HL-60 (cell line): ENCODE results near the gene HMG20A.

Experiments used
- GABPA ChIP-seq: IDR thresholded peaks from 2 replicates; pipeline ENCODE4 v1.6.1; 2012; ENCODE audit warnings: low read depth
- POLR2AphosphoS5 ChIP-seq: IDR thresholded peaks from 2 replicates; pipeline ENCODE4 v1.6.1; 2012; ENCODE audit warnings: low read depth
- SPI1 ChIP-seq: IDR thresholded peaks from 2 replicates; pipeline ENCODE4 v1.6.1; 2012; ENCODE audit warnings: low read depth, mild to moderate bottlenecking, borderline replicate concordance
- TF ChIP-seq, protein P1 (sequence below): IDR thresholded peaks from one replicate; pipeline ENCODE4 v1.5.1; 2011; ENCODE audit warnings: low read length, control low read depth, inconsistent platforms; ENCODE audit not compliant: insufficient read depth
- TF ChIP-seq, protein P2 (sequence below): IDR thresholded peaks from 2 replicates; pipeline ENCODE4 v1.6.1; 2012; ENCODE audit warnings: low read depth; ENCODE audit not compliant: insufficient replicate concordance

- TF ChIP-seq, protein P1, sequence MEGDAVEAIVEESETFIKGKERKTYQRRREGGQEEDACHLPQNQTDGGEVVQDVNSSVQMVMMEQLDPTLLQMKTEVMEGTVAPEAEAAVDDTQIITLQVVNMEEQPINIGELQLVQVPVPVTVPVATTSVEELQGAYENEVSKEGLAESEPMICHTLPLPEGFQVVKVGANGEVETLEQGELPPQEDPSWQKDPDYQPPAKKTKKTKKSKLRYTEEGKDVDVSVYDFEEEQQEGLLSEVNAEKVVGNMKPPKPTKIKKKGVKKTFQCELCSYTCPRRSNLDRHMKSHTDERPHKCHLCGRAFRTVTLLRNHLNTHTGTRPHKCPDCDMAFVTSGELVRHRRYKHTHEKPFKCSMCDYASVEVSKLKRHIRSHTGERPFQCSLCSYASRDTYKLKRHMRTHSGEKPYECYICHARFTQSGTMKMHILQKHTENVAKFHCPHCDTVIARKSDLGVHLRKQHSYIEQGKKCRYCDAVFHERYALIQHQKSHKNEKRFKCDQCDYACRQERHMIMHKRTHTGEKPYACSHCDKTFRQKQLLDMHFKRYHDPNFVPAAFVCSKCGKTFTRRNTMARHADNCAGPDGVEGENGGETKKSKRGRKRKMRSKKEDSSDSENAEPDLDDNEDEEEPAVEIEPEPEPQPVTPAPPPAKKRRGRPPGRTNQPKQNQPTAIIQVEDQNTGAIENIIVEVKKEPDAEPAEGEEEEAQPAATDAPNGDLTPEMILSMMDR, result no peak
- TF ChIP-seq POLR2AphosphoS5, result no peak
- TF ChIP-seq, protein P2, sequence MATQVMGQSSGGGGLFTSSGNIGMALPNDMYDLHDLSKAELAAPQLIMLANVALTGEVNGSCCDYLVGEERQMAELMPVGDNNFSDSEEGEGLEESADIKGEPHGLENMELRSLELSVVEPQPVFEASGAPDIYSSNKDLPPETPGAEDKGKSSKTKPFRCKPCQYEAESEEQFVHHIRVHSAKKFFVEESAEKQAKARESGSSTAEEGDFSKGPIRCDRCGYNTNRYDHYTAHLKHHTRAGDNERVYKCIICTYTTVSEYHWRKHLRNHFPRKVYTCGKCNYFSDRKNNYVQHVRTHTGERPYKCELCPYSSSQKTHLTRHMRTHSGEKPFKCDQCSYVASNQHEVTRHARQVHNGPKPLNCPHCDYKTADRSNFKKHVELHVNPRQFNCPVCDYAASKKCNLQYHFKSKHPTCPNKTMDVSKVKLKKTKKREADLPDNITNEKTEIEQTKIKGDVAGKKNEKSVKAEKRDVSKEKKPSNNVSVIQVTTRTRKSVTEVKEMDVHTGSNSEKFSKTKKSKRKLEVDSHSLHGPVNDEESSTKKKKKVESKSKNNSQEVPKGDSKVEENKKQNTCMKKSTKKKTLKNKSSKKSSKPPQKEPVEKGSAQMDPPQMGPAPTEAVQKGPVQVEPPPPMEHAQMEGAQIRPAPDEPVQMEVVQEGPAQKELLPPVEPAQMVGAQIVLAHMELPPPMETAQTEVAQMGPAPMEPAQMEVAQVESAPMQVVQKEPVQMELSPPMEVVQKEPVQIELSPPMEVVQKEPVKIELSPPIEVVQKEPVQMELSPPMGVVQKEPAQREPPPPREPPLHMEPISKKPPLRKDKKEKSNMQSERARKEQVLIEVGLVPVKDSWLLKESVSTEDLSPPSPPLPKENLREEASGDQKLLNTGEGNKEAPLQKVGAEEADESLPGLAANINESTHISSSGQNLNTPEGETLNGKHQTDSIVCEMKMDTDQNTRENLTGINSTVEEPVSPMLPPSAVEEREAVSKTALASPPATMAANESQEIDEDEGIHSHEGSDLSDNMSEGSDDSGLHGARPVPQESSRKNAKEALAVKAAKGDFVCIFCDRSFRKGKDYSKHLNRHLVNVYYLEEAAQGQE, result no peak
- TF ChIP-seq GABPA, result no peak
- no peak for TF ChIP-seq SPI1
These were observed 52.6 kb downstream of the HMG20A start for GRCh38 chr15:77473328-77473727.
